H9 (cell line): Measurements from ENCODE around the gene LARP4B. TPM values are rescaled to one million over a fixed set of nuclear protein-coding genes. Genes with fewer than 3 reads are reported as not detected.

Experiments used
- DNase-seq: peaks from one replicate; pipeline ENCODE4 v3.0.0-alpha.2; 2017
- H2AFZ ChIP-seq: one replicate; pipeline ENCODE4 v1.6.1; 2013; ENCODE audit warnings: mild to moderate bottlenecking, low read length, control low read depth, moderate library complexity
- H2AK5ac ChIP-seq: 2 replicates; pipeline ENCODE4 v1.6.1; 2013; ENCODE audit warnings: low read length, control low read depth, mixed read lengths; ENCODE audit not compliant: insufficient read length
- H2BK120ac ChIP-seq: one replicate; pipeline ENCODE4 v1.6.1; 2013; ENCODE audit warnings: low read depth, mild to moderate bottlenecking, low read length, control low read depth, inconsistent platforms; ENCODE audit not compliant: poor library complexity, severe bottlenecking
- H2BK12ac ChIP-seq: 2 replicates; pipeline ENCODE4 v1.6.1; 2013; ENCODE audit warnings: low read length, control low read depth, mixed read lengths, low read depth; ENCODE audit not compliant: insufficient read length
- H2BK15ac ChIP-seq: 2 replicates; pipeline ENCODE4 v1.6.1; 2013; ENCODE audit warnings: low read depth, low read length, control low read depth
- H2BK20ac ChIP-seq: one replicate; pipeline ENCODE4 v1.6.1; 2013; ENCODE audit warnings: low read depth, mild to moderate bottlenecking, low read length, control low read depth, inconsistent platforms; ENCODE audit not compliant: poor library complexity, severe bottlenecking
- H2BK5ac ChIP-seq: 2 replicates; pipeline ENCODE4 v1.6.1; 2013; ENCODE audit warnings: low read length, control low read depth, mixed read lengths; ENCODE audit not compliant: insufficient read length
- H3K14ac ChIP-seq: 2 replicates; pipeline ENCODE4 v1.6.1; 2013; ENCODE audit warnings: low read length, control low read depth; ENCODE audit not compliant: insufficient read depth
- H3K18ac ChIP-seq: 2 replicates; pipeline ENCODE4 v1.6.1; 2013; ENCODE audit warnings: low read depth, mild to moderate bottlenecking, mixed read lengths, low read length, control low read depth; ENCODE audit not compliant: insufficient read length
- H3K23ac ChIP-seq: 2 replicates; pipeline ENCODE4 v1.6.1; 2013; ENCODE audit warnings: low read length, control low read depth, mixed read lengths, low read depth; ENCODE audit not compliant: insufficient read length
- H3K23me2 ChIP-seq: 2 replicates; pipeline ENCODE4 v1.6.1; 2013; ENCODE audit warnings: low read depth, mild to moderate bottlenecking, mixed read lengths, low read length, control low read depth; ENCODE audit not compliant: insufficient read length, poor library complexity, severe bottlenecking
- H3K27ac ChIP-seq: 2 replicates; pipeline ENCODE4 v1.5.1; 2013; ENCODE audit warnings: low read length, control low read depth, mixed read lengths, low read depth; ENCODE audit not compliant: insufficient read length
- H3K27me3 ChIP-seq: 2 replicates; pipeline ENCODE4 v1.6.1; 2013; ENCODE audit warnings: low read length, control low read depth, inconsistent platforms; ENCODE audit not compliant: insufficient read depth
- H3K4ac ChIP-seq: 2 replicates; pipeline ENCODE4 v1.6.1; 2013; ENCODE audit warnings: low read depth, mild to moderate bottlenecking, control low read depth, inconsistent platforms, low read length, moderate library complexity
- H3K4me1 ChIP-seq: 2 replicates; pipeline ENCODE4 v1.6.1; 2013; ENCODE audit warnings: low read length, control low read depth, inconsistent platforms; ENCODE audit not compliant: insufficient read depth
- H3K4me2 ChIP-seq: 2 replicates; pipeline ENCODE4 v1.6.1; 2013; ENCODE audit warnings: low read length, control low read depth, mixed read lengths; ENCODE audit not compliant: insufficient read length, insufficient read depth
- H3K56ac ChIP-seq: 2 replicates; pipeline ENCODE4 v1.6.1; 2013; ENCODE audit warnings: low read depth, mild to moderate bottlenecking, mixed read lengths, low read length, control low read depth; ENCODE audit not compliant: insufficient read length
- H3K79me1 ChIP-seq: 2 replicates; pipeline ENCODE4 v1.6.1; 2013; ENCODE audit warnings: low read depth, mild to moderate bottlenecking, moderate library complexity, low read length, control low read depth, inconsistent platforms; ENCODE audit not compliant: insufficient read depth, poor library complexity, severe bottlenecking
- H3K79me2 ChIP-seq: 2 replicates; pipeline ENCODE4 v1.6.1; 2013; ENCODE audit warnings: low read length, control low read depth, inconsistent platforms; ENCODE audit not compliant: insufficient read depth
- H3K9ac ChIP-seq: 2 replicates; pipeline ENCODE4 v1.6.1; 2013; ENCODE audit warnings: low read length, control low read depth, mixed read lengths; ENCODE audit not compliant: insufficient read length; ENCODE audit errors: extremely low read depth
- H3K9me3 ChIP-seq: one replicate; pipeline ENCODE4 v1.6.1; 2013; ENCODE audit warnings: low read depth, low read length, inconsistent platforms; ENCODE audit not compliant: control insufficient read depth
- H3T11ph ChIP-seq: one replicate; pipeline ENCODE4 v1.6.1; 2013; ENCODE audit warnings: mild to moderate bottlenecking, low read length, control low read depth, inconsistent platforms
- H4K20me1 ChIP-seq: one replicate; pipeline ENCODE4 v1.6.1; 2013; ENCODE audit not compliant: control insufficient read depth, insufficient read length, insufficient read depth
- H4K5ac ChIP-seq: 2 replicates; pipeline ENCODE4 v1.6.1; 2013; ENCODE audit warnings: low read depth, mild to moderate bottlenecking, mixed read lengths, low read length, control low read depth; ENCODE audit not compliant: insufficient read length
- H4K8ac ChIP-seq: replicated peaks from 2 replicates; pipeline ENCODE4 v1.6.1; 2013; ENCODE audit warnings: low read length, control low read depth, mixed read lengths, low read depth; ENCODE audit not compliant: insufficient read length
- H4K91ac ChIP-seq: 2 replicates; pipeline ENCODE4 v1.6.1; 2013; ENCODE audit warnings: low read depth, mild to moderate bottlenecking, moderate library complexity, mixed read lengths, low read length, control low read depth; ENCODE audit not compliant: insufficient read length
- H3K27ac Mint-ChIP-seq, 3 experiments: 2 replicates in 2 of 3; 3 replicates in 1 of 3; pipeline ENCODE4 v1.8.0; 2020 to 2021; ENCODE audit warnings: mixed read lengths in 3 of 3, mild to moderate bottlenecking in 1 of 3, moderate library complexity in 1 of 3
- H3K27me3 Mint-ChIP-seq: 2 replicates; pipeline ENCODE4 v1.8.0; 2021; ENCODE audit warnings: low read depth, mild to moderate bottlenecking, moderate library complexity, mixed read lengths
- H3K36me3 Mint-ChIP-seq, 3 experiments: 2 replicates in 2 of 3; 3 replicates in 1 of 3; pipeline ENCODE4 v1.8.0; 2020 to 2021; ENCODE audit warnings: low read depth in 3 of 3, mixed read lengths in 3 of 3; ENCODE audit not compliant: insufficient read depth in 1 of 3
- H3K4me1 Mint-ChIP-seq, 2 experiments: 2 replicates each; pipeline ENCODE4 v1.8.0; 2020; ENCODE audit warnings: mixed read lengths in 2 of 2
- H3K4me3 Mint-ChIP-seq, 2 experiments: 2 replicates in 1 of 2; 3 replicates in 1 of 2; pipeline ENCODE4 v1.8.0; 2020 to 2021; ENCODE audit warnings: mild to moderate bottlenecking in 2 of 2, mixed read lengths in 2 of 2, moderate library complexity in 1 of 2
- H3K9me3 Mint-ChIP-seq, 2 experiments: 2 replicates in 1 of 2; 3 replicates in 1 of 2; pipeline ENCODE4 v1.8.0; 2020; ENCODE audit warnings: mild to moderate bottlenecking in 2 of 2, mixed read lengths in 2 of 2, moderate library complexity in 1 of 2
- CTCF ChIP-seq: fragments of 200-600 bp; sonication (generic); conservative IDR thresholded peaks from 3 replicates; pipeline ENCODE4 v1.8.0; 2021; ENCODE audit warnings: antibody characterized with exemption, mild to moderate bottlenecking
- WGBS: extraction: QIAGEN DNeasy Blood & Tissue Kit; methylation state at CpG from one replicate; pipeline ENCODE4 v1.1.7; 2013; ENCODE audit warnings: missing lambda C conversion rate, low lambda C conversion rate, mixed read lengths; ENCODE audit not compliant: insufficient read length; ENCODE audit errors: extremely low coverage; 5-methylcytosine and 5-hydroxymethylcytosine counted together
- total RNA-seq: library from RNA; stranded (reverse); gene quantifications from 2 replicates; pipeline ENCODE4 v1.2.1, GENCODE V29; 2021

The LARP4B gene
- total RNA-seq, 1 experiment from 2014 or later: 88.9 TPM

DNA sequence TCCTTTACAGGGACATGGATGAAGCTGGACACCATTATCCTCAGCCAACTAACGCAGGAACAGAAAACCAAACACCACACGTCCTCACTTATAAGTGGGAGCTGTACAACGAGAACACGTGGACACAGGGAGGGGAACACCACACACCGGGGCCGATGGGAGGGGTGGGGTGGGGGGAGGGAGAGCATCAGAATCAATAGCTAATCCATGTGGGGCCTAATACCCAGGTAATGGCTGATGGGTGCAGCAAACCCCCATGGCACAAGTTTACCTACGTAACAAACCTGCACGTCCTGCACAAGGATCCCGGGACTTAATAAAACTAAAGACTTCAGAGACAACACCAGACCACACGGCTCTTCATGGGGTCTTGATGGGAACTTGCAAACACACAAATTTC, 159.9 kb downstream of the LARP4B start:
- Histone ChIP-seq H3K27ac (no peak overlapping the region), H2BK20ac (no peak overlapping the region), H3K14ac (no peak overlapping the region), H2BK12ac (no peak overlapping the region), H3K79me1 (no peaks in the 10 kb centered on the region), H4K5ac (no peak overlapping the region), H3K23me2 (no peaks in the 10 kb centered on the region), H3K18ac (no peak overlapping the region), H3K9me3 (peaks cover 4% of the 10 kb centered on the region), H3K79me2 (no peaks in the 10 kb centered on the region), H2AFZ (no peak overlapping the region), H2BK120ac (no peak overlapping the region), H3K4me2 (no peak overlapping the region), H2BK5ac (no peak overlapping the region), H3K56ac (no peak overlapping the region), H3K27me3 (no peaks in the 10 kb centered on the region), H4K91ac (no peak overlapping the region), H3K4ac (no peak overlapping the region), H4K20me1 (no peaks in the 10 kb centered on the region), H3K9ac (no peak overlapping the region), H2AK5ac (no peak overlapping the region), H3K4me1 (no peaks in the 10 kb centered on the region), H3T11ph (no peak overlapping the region), H2BK15ac (no peak overlapping the region), H4K8ac (no peak overlapping the region), H3K23ac (no peak overlapping the region)
- no peaks in the 10 kb centered on the region for H3K4me1 Mint-ChIP-seq
- peaks cover 0 to 11% (median 3%) of the 10 kb centered on the region in 3 experiments; a peak in 4 of 7 replicates for H3K36me3 Mint-ChIP-seq
- no peak for DNase-seq
- H3K27ac Mint-ChIP-seq: no peak overlapping the region
- no peak overlapping the region for H3K4me3 Mint-ChIP-seq
- no CpG with 5 or more reads among the region's 10 CpGs for WGBS
- H3K27me3 Mint-ChIP-seq: peaks cover 2% of the 10 kb centered on the region
- peaks cover 15 to 25% of the 10 kb centered on the region in 2 experiments for H3K9me3 Mint-ChIP-seq
- TF ChIP-seq CTCF: no peak
